ENCODE results near the gene NTN1. TPM values are rescaled to one million over a fixed set of nuclear protein-coding genes. Genes with fewer than 3 reads are reported as not detected.
"Not testable (repeated sequence)": the region's sequence is repeated elsewhere in the genome, so short reads cannot be mapped to it uniquely, and the experiment has no call there.

The NTN1 gene
- polyA plus RNA-seq, 1 experiment: 0.05 TPM

GRCh38 chr17:9150446-9151090, 129.3 kb downstream of the NTN1 start:
- Histone ChIP-seq H3K4me3 (ENCODE audit: low read depth, low read length) (no peak overlapping the region), H3K9me3 (ENCODE audit: control insufficient read depth, insufficient read depth, low read length) (peaks cover 6% of the 10 kb centered on the region; the same call in 1 of the 2 replicates), H3K27ac (ENCODE audit: low read depth, low read length) (no peak overlapping the region), H3K27me3 (ENCODE audit: control insufficient read depth, insufficient read depth, low read length) (peaks cover 3% of the 10 kb centered on the region)
- no peak for TF ChIP-seq CTCF (IDR thresholded peaks at IDR 0.05; ENCODE audit: low read depth, low read length)
- CTCF ChIA-PET: no interaction called here
- DNase-seq (ENCODE audit: low read depth, low spot score): no peak
- POLR2A ChIA-PET: no interaction called here

- Histone ChIP-seq H3K4me3 (ENCODE audit: low read depth, low read length) (no peak overlapping the region), H3K27me3 (ENCODE audit: control insufficient read depth, insufficient read depth, low read length) (peaks cover 3% of the 10 kb centered on the region), H3K9me3 (ENCODE audit: control insufficient read depth, insufficient read depth, low read length) (peaks cover 6% of the 10 kb centered on the region; the same call in 1 of the 2 replicates), H3K27ac (ENCODE audit: low read depth, low read length) (no peak overlapping the region)
- TF ChIP-seq CTCF (IDR thresholded peaks at IDR 0.05; ENCODE audit: low read depth, low read length): no peak
- ChIA-PET CTCF (no interaction called here), POLR2A (no interaction called here)
- no peak for DNase-seq (ENCODE audit: low read depth, low spot score)
Measured at GRCh38 chr17:9151091-9151490, 129.8 kb downstream of the NTN1 start.

GRCh38 chr17:9151740-9152139, 130.4 kb downstream of the NTN1 start:
- H3K9me3 ChIP-seq (ENCODE audit: control insufficient read depth, insufficient read depth, low read length); CTCF ChIA-PET; H3K27me3 ChIP-seq (ENCODE audit: control insufficient read depth, insufficient read depth, low read length); H3K4me3 ChIP-seq (ENCODE audit: low read depth, low read length); H3K27ac ChIP-seq (ENCODE audit: low read depth, low read length); POLR2A ChIA-PET; DNase-seq (ENCODE audit: low read depth, low spot score): not testable (repeated sequence)

GRCh38 chr17:9158544-9159452, 137.5 kb downstream of the NTN1 start:
- H3K9me3 ChIP-seq (ENCODE audit: control insufficient read depth, insufficient read depth, low read length): peaks cover 27% of the 10 kb centered on the region
- POLR2A ChIA-PET: no interaction called here
- CTCF ChIA-PET: no interaction called here
- no peak for DNase-seq (ENCODE audit: low read depth, low spot score)
- no peak overlapping the region for H3K4me3 ChIP-seq (ENCODE audit: low read depth, low read length)
- H3K27me3 ChIP-seq (ENCODE audit: control insufficient read depth, insufficient read depth, low read length): peaks cover 2% of the 10 kb centered on the region
- TF ChIP-seq CTCF (IDR thresholded peaks at IDR 0.05; ENCODE audit: low read depth, low read length): no peak
- H3K27ac ChIP-seq (ENCODE audit: low read depth, low read length): no peak overlapping the region

GRCh38 chr17:9162275-9162985, 141.1 kb downstream of the NTN1 start:
- TF ChIP-seq CTCF (IDR thresholded peaks at IDR 0.05; ENCODE audit: low read depth, low read length): no peak
- Histone ChIP-seq H3K4me3 (ENCODE audit: low read depth, low read length) (no peak overlapping the region), H3K9me3 (ENCODE audit: control insufficient read depth, insufficient read depth, low read length) (peaks cover 29% of the 10 kb centered on the region), H3K27me3 (ENCODE audit: control insufficient read depth, insufficient read depth, low read length) (peaks cover 2% of the 10 kb centered on the region), H3K27ac (ENCODE audit: low read depth, low read length) (no peak overlapping the region)
- CTCF ChIA-PET: no interaction called here
- no peak for DNase-seq (ENCODE audit: low read depth, low spot score)
- POLR2A ChIA-PET: no interaction called here
